HL-60 (cell line): Measurements from ENCODE around the gene MAD2L1.

Experiments
- DNase-seq, 2 experiments: peaks; one replicate each; pipeline ENCODE4 v3.0.0-alpha.2; 2010 to 2020; ENCODE audit warnings: low read depth in 1 of 2, low spot score in 1 of 2
- H3K27ac ChIP-seq: fragments of 250-450 bp; sonication (Bioruptor Pico); replicated peaks from 2 replicates; pipeline ENCODE4 v1.5.1; 2020; ENCODE audit warnings: mild to moderate bottlenecking, moderate library complexity
- H3K27me3 ChIP-seq: fragments of 250-450 bp; sonication (Bioruptor Pico); 2 replicates; pipeline ENCODE4 v1.5.1; 2021; ENCODE audit warnings: mild to moderate bottlenecking, moderate library complexity; ENCODE audit not compliant: insufficient read depth, poor library complexity, severe bottlenecking
- H3K4me3 ChIP-seq: replicated peaks from 2 replicates; pipeline ENCODE4 v1.5.1; 2011; ENCODE audit warnings: mild to moderate bottlenecking, control low read depth, low read length; ENCODE audit not compliant: insufficient read depth
- GABPA ChIP-seq: IDR thresholded peaks from 2 replicates; pipeline ENCODE4 v1.6.1; 2012; ENCODE audit warnings: low read depth
- POLR2AphosphoS5 ChIP-seq: IDR thresholded peaks from 2 replicates; pipeline ENCODE4 v1.6.1; 2012; ENCODE audit warnings: low read depth
- SPI1 ChIP-seq: IDR thresholded peaks from 2 replicates; pipeline ENCODE4 v1.6.1; 2012; ENCODE audit warnings: low read depth, mild to moderate bottlenecking, borderline replicate concordance
- TF ChIP-seq, protein P1 (sequence below): IDR thresholded peaks from one replicate; pipeline ENCODE4 v1.5.1; 2011; ENCODE audit warnings: low read length, control low read depth, inconsistent platforms; ENCODE audit not compliant: insufficient read depth
- TF ChIP-seq, protein P2 (sequence below): IDR thresholded peaks from 2 replicates; pipeline ENCODE4 v1.6.1; 2012; ENCODE audit warnings: low read depth; ENCODE audit not compliant: insufficient replicate concordance

MAD2L1 gene

DNA sequence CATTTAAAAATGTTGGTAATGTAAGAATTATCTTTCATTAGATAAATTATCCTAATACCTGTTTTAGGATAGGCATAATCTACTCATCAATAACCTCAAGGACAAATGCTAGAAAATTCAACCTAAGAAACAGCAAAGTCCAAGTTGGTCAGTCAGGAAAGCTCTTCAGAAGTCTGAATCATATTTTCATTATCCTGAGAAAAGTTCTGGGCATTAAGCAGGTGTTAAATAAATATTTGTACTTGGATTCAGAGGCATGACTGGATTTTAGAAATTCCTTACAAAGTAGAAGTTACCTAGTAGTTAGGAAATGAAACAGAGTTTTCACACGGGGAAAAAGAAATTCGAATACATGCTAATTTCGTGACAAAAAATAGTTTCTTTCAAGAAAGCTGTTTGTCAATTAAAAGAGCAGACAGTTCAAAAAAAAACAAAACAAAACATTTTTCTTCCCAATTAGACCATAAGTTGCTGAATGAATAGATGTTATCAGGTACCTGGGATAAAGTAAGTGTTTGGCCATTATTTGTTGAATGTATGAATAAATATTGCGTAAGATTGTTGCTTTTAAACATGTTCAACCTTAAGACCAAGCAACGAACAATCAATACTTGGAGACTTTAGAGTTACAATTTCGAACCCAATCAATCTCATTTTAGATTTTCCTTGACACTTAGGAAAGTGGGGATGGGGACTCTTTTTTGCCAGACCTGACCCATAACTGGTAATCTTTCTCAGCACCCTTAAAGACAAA lies 48.5 kb downstream of the MAD2L1 start:
- DNase-seq, result no peak
- H3K27ac ChIP-seq, result no peak overlapping the region
- no peak overlapping the region for H3K4me3 ChIP-seq
- TF ChIP-seq, protein P1, sequence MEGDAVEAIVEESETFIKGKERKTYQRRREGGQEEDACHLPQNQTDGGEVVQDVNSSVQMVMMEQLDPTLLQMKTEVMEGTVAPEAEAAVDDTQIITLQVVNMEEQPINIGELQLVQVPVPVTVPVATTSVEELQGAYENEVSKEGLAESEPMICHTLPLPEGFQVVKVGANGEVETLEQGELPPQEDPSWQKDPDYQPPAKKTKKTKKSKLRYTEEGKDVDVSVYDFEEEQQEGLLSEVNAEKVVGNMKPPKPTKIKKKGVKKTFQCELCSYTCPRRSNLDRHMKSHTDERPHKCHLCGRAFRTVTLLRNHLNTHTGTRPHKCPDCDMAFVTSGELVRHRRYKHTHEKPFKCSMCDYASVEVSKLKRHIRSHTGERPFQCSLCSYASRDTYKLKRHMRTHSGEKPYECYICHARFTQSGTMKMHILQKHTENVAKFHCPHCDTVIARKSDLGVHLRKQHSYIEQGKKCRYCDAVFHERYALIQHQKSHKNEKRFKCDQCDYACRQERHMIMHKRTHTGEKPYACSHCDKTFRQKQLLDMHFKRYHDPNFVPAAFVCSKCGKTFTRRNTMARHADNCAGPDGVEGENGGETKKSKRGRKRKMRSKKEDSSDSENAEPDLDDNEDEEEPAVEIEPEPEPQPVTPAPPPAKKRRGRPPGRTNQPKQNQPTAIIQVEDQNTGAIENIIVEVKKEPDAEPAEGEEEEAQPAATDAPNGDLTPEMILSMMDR, result no peak
- H3K27me3 ChIP-seq, result no peaks in the 10 kb centered on the region

DNA sequence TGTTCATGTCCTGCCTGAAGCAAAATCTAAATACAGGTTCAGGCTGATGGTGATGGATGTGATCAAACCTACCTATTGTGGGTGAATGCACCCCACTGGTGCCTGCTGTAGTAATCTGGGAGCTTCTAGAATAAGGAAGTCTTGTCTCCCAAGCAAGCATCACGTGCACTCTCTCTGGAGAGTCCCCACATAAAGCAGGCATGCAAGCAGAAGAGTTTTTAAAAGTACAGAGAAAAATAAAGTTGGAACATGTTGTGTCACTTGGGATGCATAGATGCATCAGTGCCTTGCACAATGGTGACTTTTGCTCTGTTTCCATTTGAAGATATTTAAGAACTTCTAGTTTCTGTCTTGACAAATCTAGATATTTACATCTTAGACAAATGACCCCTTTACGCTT lies 54.9 kb downstream of the MAD2L1 start:
- Histone ChIP-seq H3K27ac (no peak overlapping the region), H3K4me3 (no peak overlapping the region), H3K27me3 (no peaks in the 10 kb centered on the region)
- no peak for DNase-seq
- TF ChIP-seq GABPA (no peak), POLR2AphosphoS5 (no peak), SPI1 (no peak)
- TF ChIP-seq, protein P2, sequence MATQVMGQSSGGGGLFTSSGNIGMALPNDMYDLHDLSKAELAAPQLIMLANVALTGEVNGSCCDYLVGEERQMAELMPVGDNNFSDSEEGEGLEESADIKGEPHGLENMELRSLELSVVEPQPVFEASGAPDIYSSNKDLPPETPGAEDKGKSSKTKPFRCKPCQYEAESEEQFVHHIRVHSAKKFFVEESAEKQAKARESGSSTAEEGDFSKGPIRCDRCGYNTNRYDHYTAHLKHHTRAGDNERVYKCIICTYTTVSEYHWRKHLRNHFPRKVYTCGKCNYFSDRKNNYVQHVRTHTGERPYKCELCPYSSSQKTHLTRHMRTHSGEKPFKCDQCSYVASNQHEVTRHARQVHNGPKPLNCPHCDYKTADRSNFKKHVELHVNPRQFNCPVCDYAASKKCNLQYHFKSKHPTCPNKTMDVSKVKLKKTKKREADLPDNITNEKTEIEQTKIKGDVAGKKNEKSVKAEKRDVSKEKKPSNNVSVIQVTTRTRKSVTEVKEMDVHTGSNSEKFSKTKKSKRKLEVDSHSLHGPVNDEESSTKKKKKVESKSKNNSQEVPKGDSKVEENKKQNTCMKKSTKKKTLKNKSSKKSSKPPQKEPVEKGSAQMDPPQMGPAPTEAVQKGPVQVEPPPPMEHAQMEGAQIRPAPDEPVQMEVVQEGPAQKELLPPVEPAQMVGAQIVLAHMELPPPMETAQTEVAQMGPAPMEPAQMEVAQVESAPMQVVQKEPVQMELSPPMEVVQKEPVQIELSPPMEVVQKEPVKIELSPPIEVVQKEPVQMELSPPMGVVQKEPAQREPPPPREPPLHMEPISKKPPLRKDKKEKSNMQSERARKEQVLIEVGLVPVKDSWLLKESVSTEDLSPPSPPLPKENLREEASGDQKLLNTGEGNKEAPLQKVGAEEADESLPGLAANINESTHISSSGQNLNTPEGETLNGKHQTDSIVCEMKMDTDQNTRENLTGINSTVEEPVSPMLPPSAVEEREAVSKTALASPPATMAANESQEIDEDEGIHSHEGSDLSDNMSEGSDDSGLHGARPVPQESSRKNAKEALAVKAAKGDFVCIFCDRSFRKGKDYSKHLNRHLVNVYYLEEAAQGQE, result no peak
- TF ChIP-seq, protein P1, result no peak

DNA sequence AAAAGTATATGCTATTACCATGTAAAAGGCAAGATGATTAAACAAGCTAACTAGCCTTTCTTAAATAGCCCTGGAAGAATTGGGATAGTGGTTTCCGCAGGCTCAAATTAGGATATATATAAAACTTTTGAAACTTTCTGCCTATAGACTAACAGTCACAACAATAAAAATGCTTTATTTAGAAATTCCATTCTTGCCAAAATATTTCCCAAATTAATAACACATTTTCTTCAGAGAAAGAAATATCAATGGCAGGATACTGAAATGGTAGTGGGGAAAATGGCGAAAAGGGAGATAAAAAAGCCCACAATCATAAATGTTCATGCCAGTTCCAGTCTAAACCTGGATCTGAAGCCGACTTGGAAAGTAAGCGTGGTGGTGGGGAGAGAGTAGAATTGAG lies 56.0 kb downstream of the MAD2L1 start:
- H3K4me3 ChIP-seq, result no peak overlapping the region
- DNase-seq, result no peak
- no peak overlapping the region for H3K27ac ChIP-seq
- TF ChIP-seq, protein P1, result no peak
- TF ChIP-seq SPI1, result no peak
- H3K27me3 ChIP-seq, result no peaks in the 10 kb centered on the region

DNA sequence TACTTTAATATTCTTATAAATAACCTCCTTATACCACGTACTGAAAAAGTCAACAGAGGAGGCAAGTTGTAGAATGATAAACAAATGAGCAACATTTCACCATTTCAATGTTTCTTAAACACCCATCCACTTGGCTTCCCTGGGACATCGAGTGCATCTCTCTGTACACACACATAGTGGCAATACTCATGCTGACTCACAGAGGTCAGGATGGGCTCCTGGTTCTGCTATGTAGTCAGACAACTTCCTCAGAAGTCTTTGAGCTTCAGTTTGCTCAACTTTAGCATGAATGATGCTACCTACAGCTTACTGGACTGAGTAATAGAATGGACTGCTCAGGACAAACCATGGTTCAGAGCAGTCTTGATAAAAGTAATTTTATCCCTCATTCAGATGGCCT lies 56.9 kb downstream of the MAD2L1 start:
- no peak overlapping the region for H3K27ac ChIP-seq
- no peaks in the 10 kb centered on the region for H3K27me3 ChIP-seq
- no peak for DNase-seq
- TF ChIP-seq POLR2AphosphoS5, result no peak
- no peak for TF ChIP-seq SPI1
- TF ChIP-seq GABPA, result no peak
- TF ChIP-seq, protein P2, result no peak
- TF ChIP-seq, protein P1, result no peak
- H3K4me3 ChIP-seq, result no peak overlapping the region
